ENCODE measurements around the gene WDR88.
"Not testable (repeated sequence)": the region's sequence is repeated elsewhere in the genome, so short reads cannot be mapped to it uniquely, and the experiment has no call there.

- TF ChIP-seq, protein P1, sequence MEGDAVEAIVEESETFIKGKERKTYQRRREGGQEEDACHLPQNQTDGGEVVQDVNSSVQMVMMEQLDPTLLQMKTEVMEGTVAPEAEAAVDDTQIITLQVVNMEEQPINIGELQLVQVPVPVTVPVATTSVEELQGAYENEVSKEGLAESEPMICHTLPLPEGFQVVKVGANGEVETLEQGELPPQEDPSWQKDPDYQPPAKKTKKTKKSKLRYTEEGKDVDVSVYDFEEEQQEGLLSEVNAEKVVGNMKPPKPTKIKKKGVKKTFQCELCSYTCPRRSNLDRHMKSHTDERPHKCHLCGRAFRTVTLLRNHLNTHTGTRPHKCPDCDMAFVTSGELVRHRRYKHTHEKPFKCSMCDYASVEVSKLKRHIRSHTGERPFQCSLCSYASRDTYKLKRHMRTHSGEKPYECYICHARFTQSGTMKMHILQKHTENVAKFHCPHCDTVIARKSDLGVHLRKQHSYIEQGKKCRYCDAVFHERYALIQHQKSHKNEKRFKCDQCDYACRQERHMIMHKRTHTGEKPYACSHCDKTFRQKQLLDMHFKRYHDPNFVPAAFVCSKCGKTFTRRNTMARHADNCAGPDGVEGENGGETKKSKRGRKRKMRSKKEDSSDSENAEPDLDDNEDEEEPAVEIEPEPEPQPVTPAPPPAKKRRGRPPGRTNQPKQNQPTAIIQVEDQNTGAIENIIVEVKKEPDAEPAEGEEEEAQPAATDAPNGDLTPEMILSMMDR (IDR thresholded peaks at IDR 0.05; ENCODE audit: low read depth, low read length, poor library complexity, severe bottlenecking) = not testable (repeated sequence)
- not testable (repeated sequence) for TF ChIP-seq EZH2phosphoT487 (IDR thresholded peaks at IDR 0.05; ENCODE audit: borderline replicate concordance, low read length)
These were observed 20.7 kb downstream of the WDR88 start for GRCh38 chr19:33152625-33153024.

Measured in DOHH2 (cell line).